A549 (cell line): ENCODE results near the gene COG2. TPM values are rescaled to one million over a fixed set of nuclear protein-coding genes. Genes with fewer than 3 reads are reported as not detected.
A peak's percentile ranks its signal among the peaks of the same experiment; 100 is the strongest.
"Not testable (repeated sequence)": the region's sequence is repeated elsewhere in the genome, so short reads cannot be mapped to it uniquely, and the experiment has no call there.

ENCODE experiments used
- ATAC-seq, 2 experiments: fragments of 200-7000 bp in 1 of 2; fragments of >200 bp in 1 of 2; cut with Nextera tagmentation in 1 of 2; cut with Tn5 transposase in 1 of 2; 3 replicates each; pipeline versions ENCODE4 v1.8.0 to v1.9.1; 2018 to 2020; ENCODE audit warnings: mild to moderate bottlenecking in 1 of 2, moderate library complexity in 1 of 2
- CTCF ChIA-PET: fragments of 300-600 bp; sonication (Branson Sonifier 250); formaldehyde crosslinking; extraction: SDS; loops from one replicate; lab custom pipeline; 2021; ENCODE audit warnings: antibody characterized with exemption, inconsistent platforms; lab: Yijun Ruan, JAX
- POLR2A ChIA-PET: fragments of 350-600 bp; formaldehyde crosslinking; extraction: SDS; loops from one replicate; lab custom pipeline; 2021; ENCODE audit warnings: antibody characterized with exemption, inconsistent platforms; lab: Yijun Ruan, JAX
- DNase-seq, 2 experiments: peaks; one replicate each; pipeline versions ENCODE4 v3.0.0 to v3.0.0-alpha.2; 2011 to 2016; ENCODE audit warnings: low read depth in 1 of 2, low spot score in 1 of 2
- FAIRE-seq: peaks from 2 replicates; lab custom pipeline; 2011; peaks lifted over from hg19 to GRCh38; lab: Jason Lieb, UNC
- H3K27ac ChIP-seq, 2 experiments: fragments of >200 bp; sonication (Bioruptor Twin); formaldehyde crosslinking; 3 replicates each; pipeline ENCODE4 v1.5.1; 2016 to 2017
- H3K4me1 ChIP-seq: fragments of >200 bp; sonication (Bioruptor Twin); formaldehyde crosslinking; 3 replicates; pipeline ENCODE4 v1.6.1; 2016
- H3K4me2 ChIP-seq: fragments of >200 bp; sonication (Bioruptor Twin); formaldehyde crosslinking; 3 replicates; pipeline ENCODE4 v1.6.1; 2016
- H3K4me3 ChIP-seq: fragments of >200 bp; sonication (Bioruptor Twin); formaldehyde crosslinking; 3 replicates; pipeline ENCODE4 v1.5.1; 2016
- H3K9me3 ChIP-seq: fragments of >200 bp; sonication (Bioruptor Twin); formaldehyde crosslinking; 3 replicates; pipeline ENCODE4 v1.6.1; 2016
- CBX2 ChIP-seq: fragments of 200-600 bp; sonication (generic); IDR thresholded peaks from 2 replicates; pipeline ENCODE4 v1.6.1; 2016; ENCODE audit warnings: low read depth, mild to moderate bottlenecking, borderline replicate concordance
- CHD2 ChIP-seq: fragments of 150-350 bp; IDR thresholded peaks from 2 replicates; pipeline ENCODE4 v1.6.1; 2014; ENCODE audit warnings: low read length; ENCODE audit not compliant: partially characterized antibody
- CHD4 ChIP-seq: fragments of 200-600 bp; sonication (generic); IDR thresholded peaks from 2 replicates; pipeline ENCODE4 v1.6.1; 2016; ENCODE audit warnings: antibody characterized with exemption, mild to moderate bottlenecking, borderline replicate concordance
- EHMT2 ChIP-seq: fragments of 200-600 bp; sonication (generic); IDR thresholded peaks from 2 replicates; pipeline ENCODE4 v1.6.1; 2016; ENCODE audit warnings: antibody characterized with exemption, low read depth, mild to moderate bottlenecking, moderate library complexity
- EP300 ChIP-seq, 2 experiments: fragments of >200 bp; sonication (Bioruptor Twin); formaldehyde crosslinking; IDR thresholded peaks; 2 replicates in 1 of 2; 3 replicates in 1 of 2; pipeline ENCODE4 v1.6.1; 2016 to 2017
- FOSL2 ChIP-seq, 2 experiments: fragments of 450-650 bp in 1 of 2; fragments of >200 bp in 1 of 2; sonication (Bioruptor Twin) in 1 of 2; formaldehyde crosslinking; IDR thresholded peaks; 2 replicates each; pipeline versions ENCODE4 v1.5.0 to v1.6.1; 2016 to 2020; ENCODE audit warnings: mild to moderate bottlenecking in 1 of 2, moderate library complexity in 1 of 2
- MAFK ChIP-seq: fragments of 450-650 bp; IDR thresholded peaks from 2 replicates; pipeline ENCODE4 v1.6.1; 2014; ENCODE audit not compliant: partially characterized antibody
- MAZ ChIP-seq: fragments of 150-350 bp; IDR thresholded peaks from 2 replicates; pipeline ENCODE4 v1.6.1; 2014; ENCODE audit warnings: antibody characterized with exemption, low read depth, low read length, borderline replicate concordance
- NFE2L2 ChIP-seq: fragments of 150-350 bp; conservative IDR thresholded peaks from 2 replicates; pipeline ENCODE4 v1.6.1; 2014; ENCODE audit warnings: low read length
- PHF8 ChIP-seq: fragments of 200-600 bp; sonication (generic); IDR thresholded peaks from 2 replicates; pipeline ENCODE4 v1.6.1; 2016; ENCODE audit warnings: low read depth, mild to moderate bottlenecking, antibody characterized with exemption, moderate library complexity, borderline replicate concordance
- RCOR1 ChIP-seq: fragments of 150-350 bp; IDR thresholded peaks from 2 replicates; pipeline ENCODE4 v1.6.1; 2014; ENCODE audit warnings: antibody characterized with exemption, low read length, low read depth
- SREBF2 ChIP-seq: fragments of 450-650 bp; IDR thresholded peaks from 2 replicates; pipeline ENCODE4 v1.6.1; 2014; ENCODE audit warnings: mild to moderate bottlenecking, moderate library complexity
- TFCP2L1 ChIP-seq: fragments of 250-450 bp; sonication (Bioruptor Pico); IDR thresholded peaks from 2 replicates; pipeline ENCODE4 v1.5.0; 2021; ENCODE audit warnings: mild to moderate bottlenecking
- ZFP36 ChIP-seq: fragments of 450-650 bp; IDR thresholded peaks from 2 replicates; pipeline ENCODE4 v1.6.1; 2014; ENCODE audit warnings: borderline replicate concordance; ENCODE audit not compliant: partially characterized antibody
- ZNF302 ChIP-seq: fragments of 250-450 bp; sonication (Bioruptor Pico); IDR thresholded peaks from 2 replicates; pipeline ENCODE4 v1.9.0; 2021; ENCODE audit warnings: inconsistent platforms, mild to moderate bottlenecking, moderate library complexity
- WGBS: methylation state at CpG from one replicate; pipeline ENCODE4 v1.1.6; 2017; ENCODE audit errors: missing lambda C conversion rate; 5-methylcytosine and 5-hydroxymethylcytosine counted together
- polyA plus RNA-seq, 4 experiments: library from polyadenylated mRNA; depleted of rRNA in 3 of 4; stranded (reverse); fragments of >200 nt; fragmentation: RNase III in 1 of 4; extraction: RNeasy Plus Mini Kit Qiagen cat#74134 plus additional on column Dnase treatment in 1 of 4; gene quantifications; 2 replicates in 3 of 4; 3 replicates in 1 of 4; pipeline ENCODE4 v1.2.3, GENCODE V29; 2011 to 2017
- TF ChIP-seq, protein P1 (sequence below): fragments of 450-650 bp; IDR thresholded peaks from 2 replicates; pipeline ENCODE4 v1.6.1; 2014; ENCODE audit warnings: antibody characterized with exemption
- TF ChIP-seq, protein P2 (sequence below): fragments of 200-600 bp; sonication (generic); IDR thresholded peaks from 2 replicates; pipeline ENCODE4 v1.6.1; 2016; ENCODE audit warnings: antibody characterized with exemption, mild to moderate bottlenecking, moderate library complexity
- TF ChIP-seq, protein P3 (sequence below): fragments of >200 bp; sonication (Bioruptor Twin); formaldehyde crosslinking; IDR thresholded peaks from 3 replicates; pipeline ENCODE4 v1.6.1; 2016

COG2 gene
- polyA plus RNA-seq, 2 of the 4 experiments (the other 2 are of a cell fraction), result 23.0 to 34.2 TPM

DNA sequence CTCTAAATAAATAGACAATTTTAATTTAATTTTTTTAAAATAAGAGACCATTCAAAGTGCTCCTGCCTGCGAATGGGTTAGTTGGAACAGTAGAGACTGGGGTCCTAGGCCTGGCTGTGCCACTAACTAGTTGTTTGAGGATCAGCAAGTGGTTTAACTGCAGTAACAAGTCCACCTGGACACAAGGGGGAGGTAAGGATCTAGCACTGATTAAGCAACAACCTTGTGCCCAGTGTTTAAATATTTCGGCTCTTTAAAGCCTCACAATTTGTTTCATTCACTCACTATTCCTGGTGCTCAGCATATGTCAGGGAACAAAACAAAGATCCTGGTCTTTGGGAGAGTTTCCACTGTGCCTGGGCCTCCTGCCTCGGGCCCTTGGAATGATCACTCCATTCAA is 73.2 kb downstream of the COG2 start:
- no peak overlapping the region for H3K4me3 ChIP-seq
- no peak for FAIRE-seq
- TF ChIP-seq CHD2, result no peak
- TF ChIP-seq, all 56 proteins: peak for 0
- POLR2A ChIA-PET, result interaction anchor here (0.6 kb wide), 1 partner anchor 153 kb away, joined by 3 read pairs; the partner anchor contains the start of gene C1orf198
- DNase-seq (no peak), ATAC-seq (no peak)
- WGBS, result 42% methylated on average over 3 of the region's 3 CpGs
- peaks cover 6% of the 10 kb centered on the region; the same call in 2 of the 3 replicates for H3K4me1 ChIP-seq
- H3K4me2 ChIP-seq, result no peak overlapping the region
- no peaks in the 10 kb centered on the region for H3K9me3 ChIP-seq
- CTCF ChIA-PET, result no interaction called here
- no peak overlapping the region for H3K27ac ChIP-seq

DNA sequence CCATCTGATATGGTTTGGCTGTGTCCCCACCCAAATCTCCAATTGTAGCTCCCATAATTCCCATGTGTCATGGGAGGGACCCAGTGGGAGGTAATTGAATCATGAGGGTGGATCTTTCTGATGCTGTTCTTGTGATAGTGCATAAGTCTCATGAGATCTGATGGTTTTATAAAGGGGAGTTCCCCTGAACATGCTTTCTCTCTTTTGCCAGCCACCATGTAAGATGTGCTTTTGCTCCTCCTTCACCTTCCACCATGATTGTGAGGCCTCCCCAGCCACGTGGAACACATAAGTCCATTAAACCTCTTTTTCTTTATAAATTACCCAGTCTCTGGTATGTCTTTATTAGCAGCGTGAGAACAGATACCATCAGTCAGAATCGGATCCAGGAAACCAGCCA is 74.2 kb downstream of the COG2 start:
- 51% methylated on average over 3 of the region's 3 CpGs for WGBS
- FAIRE-seq, DNase-seq, H3K4me3 ChIP-seq, ATAC-seq, H3K9me3 ChIP-seq, POLR2A ChIA-PET, CTCF ChIA-PET, H3K27ac ChIP-seq, H3K4me1 ChIP-seq, H3K4me2 ChIP-seq: not testable (repeated sequence)
- TF ChIP-seq ZFP36, result peak; percentile 21

DNA sequence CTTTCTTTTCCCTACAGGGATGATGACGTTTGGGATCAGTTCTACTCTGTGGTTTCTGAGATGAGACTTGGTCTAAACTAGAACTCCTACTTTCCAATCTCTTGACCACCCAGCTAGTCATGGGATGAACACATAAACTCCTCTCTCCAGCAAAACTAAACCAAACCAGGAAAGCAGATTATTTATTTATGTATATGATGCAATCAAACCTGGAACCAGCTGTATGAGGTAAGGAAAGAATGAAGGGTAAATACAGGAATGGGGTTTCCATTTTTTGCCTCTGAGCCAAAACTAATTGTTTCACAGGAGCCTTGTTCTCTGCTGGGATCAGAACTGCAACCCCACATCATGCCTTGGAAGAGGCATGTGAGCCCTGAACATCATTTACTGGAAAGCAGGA is 75.0 kb downstream of the COG2 start:
- peaks cover 6% of the 10 kb centered on the region; the same call in 2 of the 3 replicates for H3K4me1 ChIP-seq
- no peak for TF ChIP-seq PHF8
- no peak for TF ChIP-seq CBX2
- TF ChIP-seq FOSL2 (IDR thresholded peaks at IDR 0.05), result no peak
- TF ChIP-seq FOSL2 (CRISPR knock-in tag; IDR thresholded peaks at IDR 0.05), result no peak
- TF ChIP-seq RCOR1, result no peak
- no peak for TF ChIP-seq EP300 (IDR thresholded peaks at IDR 0.05)
- no peak for TF ChIP-seq EHMT2
- FAIRE-seq, result no peak
- H3K9me3 ChIP-seq, result no peaks in the 10 kb centered on the region; the same call in 2 of the 3 replicates
- no peak overlapping the region for H3K4me3 ChIP-seq
- no peak for DNase-seq
- WGBS, result 9% methylated on average over 1 of the region's 1 CpG
- H3K4me2 ChIP-seq, result no peak overlapping the region
- POLR2A ChIA-PET, result no interaction called here
- ATAC-seq, result no peak
- CTCF ChIA-PET, result interaction anchor here (1.5 kb wide), 1 partner anchor 15 kb away, joined by 3 read pairs; no protein-coding TSS in a partner anchor
- H3K27ac ChIP-seq, result no peak overlapping the region

DNA sequence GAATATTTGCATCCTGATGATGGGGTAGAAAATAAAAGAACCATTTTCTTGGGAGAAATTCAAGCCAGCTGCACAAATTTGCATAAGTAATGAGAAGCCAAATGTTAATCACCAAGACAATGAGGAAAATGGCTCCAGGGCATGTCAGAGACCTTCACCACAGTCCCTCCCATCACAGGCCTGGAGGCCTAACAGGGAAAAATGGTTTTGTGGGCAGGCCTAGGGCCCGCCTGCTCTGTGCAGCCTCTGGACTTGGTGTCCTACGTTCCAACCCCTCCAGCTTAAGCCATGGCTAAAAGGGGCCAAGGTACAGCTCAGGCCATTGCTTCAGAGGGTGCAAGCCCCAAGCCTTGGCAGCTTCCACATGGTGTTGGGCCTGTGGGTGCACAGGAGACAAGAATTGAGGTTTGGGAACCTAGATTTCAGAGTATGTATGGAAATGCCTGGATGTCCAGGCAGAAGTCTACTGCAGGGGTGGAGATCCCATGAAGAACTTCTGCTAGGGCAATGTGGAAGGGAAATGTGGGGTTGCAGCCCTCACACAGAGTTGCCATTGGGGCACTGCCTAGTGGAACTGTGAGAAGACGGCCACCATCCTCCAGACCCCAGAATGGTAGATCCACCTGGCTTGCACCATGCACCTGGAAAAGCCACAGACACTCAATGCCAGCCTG is 79.7 kb downstream of the COG2 start:
- DNase-seq, FAIRE-seq, POLR2A ChIA-PET, H3K9me3 ChIP-seq, H3K27ac ChIP-seq, H3K4me3 ChIP-seq, H3K4me1 ChIP-seq, H3K4me2 ChIP-seq, ATAC-seq: not testable (repeated sequence)
- CTCF ChIA-PET, result interaction anchor here (2.2 kb wide), 1 partner anchor 15 kb away, joined by 6 read pairs; no protein-coding TSS in a partner anchor
- WGBS, result 28% methylated on average over 3 of the region's 3 CpGs

DNA sequence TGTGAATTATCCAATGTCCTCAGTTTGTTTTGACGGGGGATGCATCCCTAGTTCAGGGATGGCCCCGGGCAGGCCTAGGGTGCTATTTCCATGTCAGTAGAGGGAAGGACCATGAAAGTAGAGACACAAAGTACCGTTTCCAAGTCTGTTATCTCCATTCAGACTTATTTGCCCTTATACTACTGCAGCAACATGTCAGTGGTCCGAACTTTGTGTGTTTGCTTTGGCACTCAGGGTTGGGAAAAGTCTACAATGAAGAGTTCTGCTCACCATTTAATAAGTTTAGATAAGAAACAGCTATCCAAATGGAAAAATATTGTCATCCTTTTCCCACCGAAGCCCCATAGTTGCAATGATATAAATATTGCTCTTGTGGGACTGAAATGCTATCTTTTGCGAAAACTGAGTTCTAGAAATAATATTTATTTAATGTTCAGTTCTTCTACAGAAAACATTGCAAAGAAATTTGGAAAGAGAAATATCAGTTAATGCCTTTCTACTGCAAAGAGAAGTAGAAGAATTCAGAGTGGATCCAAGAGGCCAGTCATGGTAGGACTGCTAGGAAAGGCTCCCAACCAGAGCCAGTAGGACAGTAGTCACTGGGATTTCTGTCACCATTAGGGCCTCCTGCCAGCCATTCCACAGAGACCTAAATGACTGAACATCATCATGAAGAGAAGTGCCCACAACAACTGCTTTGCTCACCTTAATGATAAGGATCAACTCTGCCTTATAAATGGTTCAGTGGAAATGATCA is 83.2 kb downstream of the COG2 start:
- no peaks in the 10 kb centered on the region for H3K4me1 ChIP-seq
- no peaks in the 10 kb centered on the region; the same call in 2 of the 3 replicates for H3K9me3 ChIP-seq
- WGBS, result 30% methylated on average over 6 of the region's 6 CpGs
- H3K27ac ChIP-seq, result no peak overlapping the region
- DNase-seq (no peak), FAIRE-seq (no peak), ATAC-seq (no peak)
- H3K4me2 ChIP-seq, result no peak overlapping the region
- H3K4me3 ChIP-seq, result no peak overlapping the region
- POLR2A ChIA-PET, result no interaction called here
- CTCF ChIA-PET, result interaction anchor here (0.7 kb wide), 1 partner anchor 83 kb away, joined by 3 read pairs; no protein-coding TSS in a partner anchor
- no peak for TF ChIP-seq MAZ
- no peak for TF ChIP-seq ZNF302 (CRISPR knock-in tag)
- TF ChIP-seq MAFK, result no peak
- TF ChIP-seq CHD2, result no peak
- TF ChIP-seq TFCP2L1 (CRISPR knock-in tag), result no peak
- TF ChIP-seq, protein P1, sequence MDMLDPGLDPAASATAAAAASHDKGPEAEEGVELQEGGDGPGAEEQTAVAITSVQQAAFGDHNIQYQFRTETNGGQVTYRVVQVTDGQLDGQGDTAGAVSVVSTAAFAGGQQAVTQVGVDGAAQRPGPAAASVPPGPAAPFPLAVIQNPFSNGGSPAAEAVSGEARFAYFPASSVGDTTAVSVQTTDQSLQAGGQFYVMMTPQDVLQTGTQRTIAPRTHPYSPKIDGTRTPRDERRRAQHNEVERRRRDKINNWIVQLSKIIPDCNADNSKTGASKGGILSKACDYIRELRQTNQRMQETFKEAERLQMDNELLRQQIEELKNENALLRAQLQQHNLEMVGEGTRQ, result no peak
- TF ChIP-seq SREBF2, result no peak
- TF ChIP-seq CHD4, result no peak
- TF ChIP-seq, protein P2, sequence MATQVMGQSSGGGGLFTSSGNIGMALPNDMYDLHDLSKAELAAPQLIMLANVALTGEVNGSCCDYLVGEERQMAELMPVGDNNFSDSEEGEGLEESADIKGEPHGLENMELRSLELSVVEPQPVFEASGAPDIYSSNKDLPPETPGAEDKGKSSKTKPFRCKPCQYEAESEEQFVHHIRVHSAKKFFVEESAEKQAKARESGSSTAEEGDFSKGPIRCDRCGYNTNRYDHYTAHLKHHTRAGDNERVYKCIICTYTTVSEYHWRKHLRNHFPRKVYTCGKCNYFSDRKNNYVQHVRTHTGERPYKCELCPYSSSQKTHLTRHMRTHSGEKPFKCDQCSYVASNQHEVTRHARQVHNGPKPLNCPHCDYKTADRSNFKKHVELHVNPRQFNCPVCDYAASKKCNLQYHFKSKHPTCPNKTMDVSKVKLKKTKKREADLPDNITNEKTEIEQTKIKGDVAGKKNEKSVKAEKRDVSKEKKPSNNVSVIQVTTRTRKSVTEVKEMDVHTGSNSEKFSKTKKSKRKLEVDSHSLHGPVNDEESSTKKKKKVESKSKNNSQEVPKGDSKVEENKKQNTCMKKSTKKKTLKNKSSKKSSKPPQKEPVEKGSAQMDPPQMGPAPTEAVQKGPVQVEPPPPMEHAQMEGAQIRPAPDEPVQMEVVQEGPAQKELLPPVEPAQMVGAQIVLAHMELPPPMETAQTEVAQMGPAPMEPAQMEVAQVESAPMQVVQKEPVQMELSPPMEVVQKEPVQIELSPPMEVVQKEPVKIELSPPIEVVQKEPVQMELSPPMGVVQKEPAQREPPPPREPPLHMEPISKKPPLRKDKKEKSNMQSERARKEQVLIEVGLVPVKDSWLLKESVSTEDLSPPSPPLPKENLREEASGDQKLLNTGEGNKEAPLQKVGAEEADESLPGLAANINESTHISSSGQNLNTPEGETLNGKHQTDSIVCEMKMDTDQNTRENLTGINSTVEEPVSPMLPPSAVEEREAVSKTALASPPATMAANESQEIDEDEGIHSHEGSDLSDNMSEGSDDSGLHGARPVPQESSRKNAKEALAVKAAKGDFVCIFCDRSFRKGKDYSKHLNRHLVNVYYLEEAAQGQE, result no peak
- TF ChIP-seq NFE2L2, result no peak
- TF ChIP-seq, protein P3, sequence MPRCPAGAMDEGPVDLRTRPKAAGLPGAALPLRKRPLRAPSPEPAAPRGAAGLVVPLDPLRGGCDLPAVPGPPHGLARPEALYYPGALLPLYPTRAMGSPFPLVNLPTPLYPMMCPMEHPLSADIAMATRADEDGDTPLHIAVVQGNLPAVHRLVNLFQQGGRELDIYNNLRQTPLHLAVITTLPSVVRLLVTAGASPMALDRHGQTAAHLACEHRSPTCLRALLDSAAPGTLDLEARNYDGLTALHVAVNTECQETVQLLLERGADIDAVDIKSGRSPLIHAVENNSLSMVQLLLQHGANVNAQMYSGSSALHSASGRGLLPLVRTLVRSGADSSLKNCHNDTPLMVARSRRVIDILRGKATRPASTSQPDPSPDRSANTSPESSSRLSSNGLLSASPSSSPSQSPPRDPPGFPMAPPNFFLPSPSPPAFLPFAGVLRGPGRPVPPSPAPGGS, result no peak
